ENCODE data around the gene CACHD1. TPM values are rescaled to one million over a fixed set of nuclear protein-coding genes. Genes with fewer than 3 reads are reported as not detected.

The CACHD1 gene
- total RNA-seq, 4 donors from 2014 or later = 2.2 to 3.6 (median 2.9) TPM

DNA sequence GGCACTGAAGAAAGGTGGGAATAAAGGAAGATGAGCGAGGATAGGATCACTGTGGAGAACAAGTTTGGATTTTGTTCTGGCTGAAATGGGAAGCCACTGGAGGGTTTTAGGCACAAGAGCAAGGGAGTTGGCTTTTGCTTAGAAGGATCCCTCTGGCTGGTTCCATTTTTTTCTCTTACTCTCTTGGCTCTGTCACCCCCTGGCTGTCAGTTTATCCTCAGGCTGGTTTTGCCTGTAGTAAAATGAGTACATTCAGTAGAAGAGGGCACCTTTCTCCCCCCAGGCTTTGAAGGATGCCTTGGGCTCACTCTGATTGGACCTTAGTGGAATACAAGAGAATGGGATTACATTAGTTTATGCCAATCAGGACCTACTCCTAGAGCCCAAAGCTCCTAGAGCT is 17.1 kb downstream of the CACHD1 start:
- TF ChIP-seq, protein P1, sequence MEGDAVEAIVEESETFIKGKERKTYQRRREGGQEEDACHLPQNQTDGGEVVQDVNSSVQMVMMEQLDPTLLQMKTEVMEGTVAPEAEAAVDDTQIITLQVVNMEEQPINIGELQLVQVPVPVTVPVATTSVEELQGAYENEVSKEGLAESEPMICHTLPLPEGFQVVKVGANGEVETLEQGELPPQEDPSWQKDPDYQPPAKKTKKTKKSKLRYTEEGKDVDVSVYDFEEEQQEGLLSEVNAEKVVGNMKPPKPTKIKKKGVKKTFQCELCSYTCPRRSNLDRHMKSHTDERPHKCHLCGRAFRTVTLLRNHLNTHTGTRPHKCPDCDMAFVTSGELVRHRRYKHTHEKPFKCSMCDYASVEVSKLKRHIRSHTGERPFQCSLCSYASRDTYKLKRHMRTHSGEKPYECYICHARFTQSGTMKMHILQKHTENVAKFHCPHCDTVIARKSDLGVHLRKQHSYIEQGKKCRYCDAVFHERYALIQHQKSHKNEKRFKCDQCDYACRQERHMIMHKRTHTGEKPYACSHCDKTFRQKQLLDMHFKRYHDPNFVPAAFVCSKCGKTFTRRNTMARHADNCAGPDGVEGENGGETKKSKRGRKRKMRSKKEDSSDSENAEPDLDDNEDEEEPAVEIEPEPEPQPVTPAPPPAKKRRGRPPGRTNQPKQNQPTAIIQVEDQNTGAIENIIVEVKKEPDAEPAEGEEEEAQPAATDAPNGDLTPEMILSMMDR (IDR thresholded peaks at IDR 0.05 in 4 of 5, conservative IDR thresholded peaks at IDR 0.05 in 1 of 5) = peak in 2 of 5 experiments; percentile 6 to 20
- TF ChIP-seq POLR2A (IDR thresholded peaks at IDR 0.05) = no peak
- Histone ChIP-seq H3K4me1 (peaks cover 0 to 6% of the 10 kb centered on the region in 2 donors), H3K27ac (no peak overlapping the region), H3K4me3 (no peak overlapping the region), H3K36me3 (no peaks in the 10 kb centered on the region), H3K27me3 (no peaks in the 10 kb centered on the region), H3K9me3 (no peaks in the 10 kb centered on the region)
- DNase-seq (no peak), ATAC-seq (no peak)
- in situ Hi-C loops (cut with MboI; ENCODE audit: low sequenced_read_pairs in 4 of 4) = no loop called here
- intact Hi-C loops (cut with DNase I; ENCODE audit: low total_unique reads) = no loop called here

DNA sequence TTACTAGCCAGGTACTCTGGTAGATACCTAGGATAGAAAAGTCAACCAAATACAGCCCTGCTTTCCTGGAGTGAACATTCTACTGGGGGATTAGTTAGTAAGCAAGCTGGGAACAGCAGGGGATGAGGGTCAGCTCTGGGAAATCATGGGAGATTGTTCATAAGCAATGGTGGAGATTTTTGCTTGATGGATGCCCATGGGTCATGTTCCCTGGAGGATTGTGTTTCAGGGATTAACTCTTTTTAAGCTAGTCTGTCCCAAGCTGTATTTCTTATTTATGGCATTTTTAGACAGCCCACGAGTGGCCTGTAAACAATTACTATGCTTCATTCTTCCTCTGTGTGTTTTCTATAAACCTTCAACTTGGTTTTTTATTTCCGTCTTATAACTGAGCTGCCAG is 18.9 kb downstream of the CACHD1 start:
- intact Hi-C loops (cut with DNase I; ENCODE audit: low total_unique reads) = no loop called here
- Histone ChIP-seq H3K36me3 (no peaks in the 10 kb centered on the region), H3K9me3 (no peaks in the 10 kb centered on the region), H3K27me3 (no peaks in the 10 kb centered on the region), H3K4me3 (no peak overlapping the region), H3K4me1 (peaks cover 0 to 6% of the 10 kb centered on the region in 2 donors), H3K27ac (no peak overlapping the region)
- TF ChIP-seq, protein P1 (IDR thresholded peaks at IDR 0.05 in 4 of 5, conservative IDR thresholded peaks at IDR 0.05 in 1 of 5) = no peak
- no peak for TF ChIP-seq POLR2A (IDR thresholded peaks at IDR 0.05)
- no peak for ATAC-seq
- in situ Hi-C loops (cut with MboI; ENCODE audit: low sequenced_read_pairs in 4 of 4) = no loop called here
- no peak for DNase-seq

DNA sequence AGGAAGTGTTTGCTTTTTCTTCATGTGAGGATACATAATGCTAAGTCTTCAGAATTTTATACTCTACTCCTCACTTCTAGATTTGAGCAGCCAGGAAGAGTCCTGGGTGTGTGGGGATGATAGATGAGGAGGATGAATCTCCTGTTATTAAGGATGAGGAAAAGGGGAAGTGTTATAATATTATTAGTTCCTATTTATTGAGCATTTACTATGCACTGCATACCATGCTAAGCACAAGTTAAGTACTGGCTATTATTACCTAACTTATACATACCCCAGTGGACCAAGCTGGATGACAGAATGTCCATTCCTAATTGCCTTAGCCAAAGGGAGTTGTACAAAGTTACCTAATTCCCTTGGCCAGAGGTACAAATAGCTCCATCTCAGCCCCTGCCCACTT is 19.8 kb downstream of the CACHD1 start:
- H3K4me1 ChIP-seq = peaks cover 0 to 6% of the 10 kb centered on the region in 2 donors
- no peaks in the 10 kb centered on the region for H3K36me3 ChIP-seq
- DNase-seq (no peak), ATAC-seq (no peak)
- H3K27ac ChIP-seq = no peak overlapping the region
- H3K4me3 ChIP-seq = no peak overlapping the region
- intact Hi-C loops (cut with DNase I; ENCODE audit: low total_unique reads) = no loop called here
- no peak for TF ChIP-seq POLR2A (IDR thresholded peaks at IDR 0.05)
- TF ChIP-seq, protein P1 (IDR thresholded peaks at IDR 0.05 in 4 of 5, conservative IDR thresholded peaks at IDR 0.05 in 1 of 5) = no peak
- in situ Hi-C loops (cut with MboI; ENCODE audit: low sequenced_read_pairs in 4 of 4) = no loop called here
- H3K9me3 ChIP-seq = no peaks in the 10 kb centered on the region
- no peaks in the 10 kb centered on the region for H3K27me3 ChIP-seq

DNA sequence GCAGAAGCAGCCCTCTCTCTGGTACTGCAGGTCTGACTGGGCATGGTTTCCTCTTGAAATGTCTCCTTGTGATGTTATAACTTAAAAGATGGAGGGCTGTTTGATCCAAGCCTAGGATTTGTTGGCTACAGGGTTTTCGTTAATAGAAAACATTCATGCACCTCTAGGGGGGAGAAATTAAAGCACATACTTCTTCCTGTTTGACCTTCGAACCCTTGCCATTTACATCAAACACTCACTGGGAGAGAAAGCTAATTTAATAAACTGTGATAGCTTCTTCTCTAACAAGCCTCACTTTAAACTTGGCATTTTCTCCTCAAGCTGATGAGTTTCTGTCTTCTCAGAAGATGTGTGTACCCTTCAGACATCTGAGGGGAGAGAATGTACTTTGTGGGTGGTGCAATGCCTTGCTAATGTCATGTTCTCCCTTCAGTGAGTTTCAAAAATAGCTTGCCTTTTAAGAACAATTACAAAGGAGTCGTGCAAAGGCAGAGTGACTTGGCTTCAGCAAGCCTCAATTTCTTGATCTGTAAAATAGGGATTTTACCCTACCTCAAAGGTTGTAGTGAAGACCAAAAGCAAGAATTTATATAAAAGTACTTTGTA is 20.4 kb downstream of the CACHD1 start:
- H3K4me3 ChIP-seq = no peak overlapping the region
- no peak overlapping the region for H3K27ac ChIP-seq
- H3K36me3 ChIP-seq = no peaks in the 10 kb centered on the region
- DNase-seq = no peak
- H3K9me3 ChIP-seq = no peaks in the 10 kb centered on the region
- H3K4me1 ChIP-seq = peaks cover 0 to 6% of the 10 kb centered on the region in 2 donors
- no peaks in the 10 kb centered on the region for H3K27me3 ChIP-seq
- TF ChIP-seq, protein P1 (IDR thresholded peaks at IDR 0.05 in 4 of 5, conservative IDR thresholded peaks at IDR 0.05 in 1 of 5) = no peak
- TF ChIP-seq POLR2A (IDR thresholded peaks at IDR 0.05) = no peak
- in situ Hi-C loops (cut with MboI; ENCODE audit: low sequenced_read_pairs in 4 of 4) = no loop called here
- peak in 1 of 2 donors; percentile 69 for ATAC-seq
- intact Hi-C loops (cut with DNase I; ENCODE audit: low total_unique reads) = no loop called here

DNA sequence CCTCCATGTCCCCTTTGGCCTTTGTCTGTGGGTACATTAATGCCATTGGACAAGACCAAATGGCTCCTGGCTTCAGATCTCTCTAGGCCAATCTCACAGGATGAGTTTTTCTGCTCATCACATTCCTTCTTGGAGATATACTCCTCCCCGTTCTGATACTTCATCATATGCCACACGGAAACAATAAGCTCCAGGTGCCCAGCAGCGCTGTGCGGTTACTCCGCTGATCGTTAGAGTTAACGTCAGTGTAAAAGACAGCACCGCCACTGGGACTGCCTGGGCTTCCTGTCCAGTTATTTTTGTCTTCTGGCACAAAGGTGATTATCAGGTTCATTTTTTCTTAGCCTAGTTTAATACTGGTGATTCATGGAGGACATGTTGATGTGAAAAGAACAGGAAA is 22.5 kb downstream of the CACHD1 start:
- in situ Hi-C loops (cut with MboI; ENCODE audit: low sequenced_read_pairs in 4 of 4) = no loop called here
- TF ChIP-seq, protein P1 (IDR thresholded peaks at IDR 0.05 in 4 of 5, conservative IDR thresholded peaks at IDR 0.05 in 1 of 5) = no peak
- TF ChIP-seq POLR2A (IDR thresholded peaks at IDR 0.05) = no peak
- H3K27ac ChIP-seq = no peak overlapping the region
- DNase-seq = no peak
- intact Hi-C loops (cut with DNase I; ENCODE audit: low total_unique reads) = no loop called here
- H3K9me3 ChIP-seq = no peaks in the 10 kb centered on the region
- no peak overlapping the region for H3K4me3 ChIP-seq
- H3K36me3 ChIP-seq = no peaks in the 10 kb centered on the region
- no peak for ATAC-seq
- no peaks in the 10 kb centered on the region for H3K27me3 ChIP-seq
- H3K4me1 ChIP-seq = peaks cover under 1 to 10% of the 10 kb centered on the region in 2 donors

Data from gastrocnemius medialis (tissue), 4 donors.